ENCODE data around the gene UBE2J2.

Gene UBE2J2

GRCh38 chr1:1318131-1318652 lies 44.5 kb upstream of the UBE2J2 start:
- TF ChIP-seq FOXM1 (IDR thresholded peaks at IDR 0.05; ENCODE audit: borderline replicate concordance, low read depth) (no peak), YY1 (IDR thresholded peaks at IDR 0.05; ENCODE audit: low read depth) (no peak), TEAD4 (IDR thresholded peaks at IDR 0.05) (peak; percentile 34; the same call in 1 of the 2 replicates), TCF12 (IDR thresholded peaks at IDR 0.05; ENCODE audit: low read depth) (no peak; the same call in 1 of the 2 replicates), NFIC (IDR thresholded peaks at IDR 0.05) (peak; percentile 78), EP300 (IDR thresholded peaks at IDR 0.05; ENCODE audit: borderline replicate concordance) (no peak), RAD21 (IDR thresholded peaks at IDR 0.05; ENCODE audit: low read depth) (no peak), CEBPB (IDR thresholded peaks at IDR 0.05) (no peak), TAF1 (IDR thresholded peaks at IDR 0.05; ENCODE audit: low read depth) (no peak), ZBTB7A (IDR thresholded peaks at IDR 0.05; ENCODE audit: low read depth) (no peak), CREB1 (IDR thresholded peaks at IDR 0.05; ENCODE audit: low read depth) (no peak), EGR1 (IDR thresholded peaks at IDR 0.05) (no peak)
- TF ChIP-seq, protein P1, sequence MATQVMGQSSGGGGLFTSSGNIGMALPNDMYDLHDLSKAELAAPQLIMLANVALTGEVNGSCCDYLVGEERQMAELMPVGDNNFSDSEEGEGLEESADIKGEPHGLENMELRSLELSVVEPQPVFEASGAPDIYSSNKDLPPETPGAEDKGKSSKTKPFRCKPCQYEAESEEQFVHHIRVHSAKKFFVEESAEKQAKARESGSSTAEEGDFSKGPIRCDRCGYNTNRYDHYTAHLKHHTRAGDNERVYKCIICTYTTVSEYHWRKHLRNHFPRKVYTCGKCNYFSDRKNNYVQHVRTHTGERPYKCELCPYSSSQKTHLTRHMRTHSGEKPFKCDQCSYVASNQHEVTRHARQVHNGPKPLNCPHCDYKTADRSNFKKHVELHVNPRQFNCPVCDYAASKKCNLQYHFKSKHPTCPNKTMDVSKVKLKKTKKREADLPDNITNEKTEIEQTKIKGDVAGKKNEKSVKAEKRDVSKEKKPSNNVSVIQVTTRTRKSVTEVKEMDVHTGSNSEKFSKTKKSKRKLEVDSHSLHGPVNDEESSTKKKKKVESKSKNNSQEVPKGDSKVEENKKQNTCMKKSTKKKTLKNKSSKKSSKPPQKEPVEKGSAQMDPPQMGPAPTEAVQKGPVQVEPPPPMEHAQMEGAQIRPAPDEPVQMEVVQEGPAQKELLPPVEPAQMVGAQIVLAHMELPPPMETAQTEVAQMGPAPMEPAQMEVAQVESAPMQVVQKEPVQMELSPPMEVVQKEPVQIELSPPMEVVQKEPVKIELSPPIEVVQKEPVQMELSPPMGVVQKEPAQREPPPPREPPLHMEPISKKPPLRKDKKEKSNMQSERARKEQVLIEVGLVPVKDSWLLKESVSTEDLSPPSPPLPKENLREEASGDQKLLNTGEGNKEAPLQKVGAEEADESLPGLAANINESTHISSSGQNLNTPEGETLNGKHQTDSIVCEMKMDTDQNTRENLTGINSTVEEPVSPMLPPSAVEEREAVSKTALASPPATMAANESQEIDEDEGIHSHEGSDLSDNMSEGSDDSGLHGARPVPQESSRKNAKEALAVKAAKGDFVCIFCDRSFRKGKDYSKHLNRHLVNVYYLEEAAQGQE (IDR thresholded peaks at IDR 0.05; ENCODE audit: low read depth): no peak
- TF ChIP-seq, protein P2, sequence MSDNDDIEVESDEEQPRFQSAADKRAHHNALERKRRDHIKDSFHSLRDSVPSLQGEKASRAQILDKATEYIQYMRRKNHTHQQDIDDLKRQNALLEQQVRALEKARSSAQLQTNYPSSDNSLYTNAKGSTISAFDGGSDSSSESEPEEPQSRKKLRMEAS (IDR thresholded peaks at IDR 0.05): peak; percentile 42; the same call in 1 of the 2 replicates
- TF ChIP-seq, protein P3, sequence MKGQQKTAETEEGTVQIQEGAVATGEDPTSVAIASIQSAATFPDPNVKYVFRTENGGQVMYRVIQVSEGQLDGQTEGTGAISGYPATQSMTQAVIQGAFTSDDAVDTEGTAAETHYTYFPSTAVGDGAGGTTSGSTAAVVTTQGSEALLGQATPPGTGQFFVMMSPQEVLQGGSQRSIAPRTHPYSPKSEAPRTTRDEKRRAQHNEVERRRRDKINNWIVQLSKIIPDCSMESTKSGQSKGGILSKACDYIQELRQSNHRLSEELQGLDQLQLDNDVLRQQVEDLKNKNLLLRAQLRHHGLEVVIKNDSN (IDR thresholded peaks at IDR 0.05): no peak

GRCh38 chr1:1317420-1317819 lies 43.8 kb upstream of the UBE2J2 start:
- TF ChIP-seq TAF1 (IDR thresholded peaks at IDR 0.05; ENCODE audit: low read depth): no peak
- no peak for TF ChIP-seq EGR1 (IDR thresholded peaks at IDR 0.05)
- TF ChIP-seq, protein P2 (IDR thresholded peaks at IDR 0.05): no peak
- TF ChIP-seq NFIC (IDR thresholded peaks at IDR 0.05): no peak
- no peak for TF ChIP-seq CEBPB (IDR thresholded peaks at IDR 0.05)
- TF ChIP-seq TCF12 (IDR thresholded peaks at IDR 0.05; ENCODE audit: low read depth): no peak

- TF ChIP-seq FOXM1 (IDR thresholded peaks at IDR 0.05; ENCODE audit: borderline replicate concordance, low read depth) (no peak), EP300 (IDR thresholded peaks at IDR 0.05; ENCODE audit: borderline replicate concordance) (no peak), TAF1 (IDR thresholded peaks at IDR 0.05; ENCODE audit: low read depth) (no peak), NFIC (IDR thresholded peaks at IDR 0.05) (no peak), EGR1 (IDR thresholded peaks at IDR 0.05) (no peak), TCF12 (IDR thresholded peaks at IDR 0.05; ENCODE audit: low read depth) (no peak), YY1 (IDR thresholded peaks at IDR 0.05; ENCODE audit: low read depth) (no peak), ZBTB7A (IDR thresholded peaks at IDR 0.05; ENCODE audit: low read depth) (no peak)
- TF ChIP-seq, protein P1 (IDR thresholded peaks at IDR 0.05; ENCODE audit: low read depth): no peak
- TF ChIP-seq, protein P2 (IDR thresholded peaks at IDR 0.05): no peak
Measured at GRCh38 chr1:1315435-1315954, 41.8 kb upstream of the UBE2J2 start.

DNA sequence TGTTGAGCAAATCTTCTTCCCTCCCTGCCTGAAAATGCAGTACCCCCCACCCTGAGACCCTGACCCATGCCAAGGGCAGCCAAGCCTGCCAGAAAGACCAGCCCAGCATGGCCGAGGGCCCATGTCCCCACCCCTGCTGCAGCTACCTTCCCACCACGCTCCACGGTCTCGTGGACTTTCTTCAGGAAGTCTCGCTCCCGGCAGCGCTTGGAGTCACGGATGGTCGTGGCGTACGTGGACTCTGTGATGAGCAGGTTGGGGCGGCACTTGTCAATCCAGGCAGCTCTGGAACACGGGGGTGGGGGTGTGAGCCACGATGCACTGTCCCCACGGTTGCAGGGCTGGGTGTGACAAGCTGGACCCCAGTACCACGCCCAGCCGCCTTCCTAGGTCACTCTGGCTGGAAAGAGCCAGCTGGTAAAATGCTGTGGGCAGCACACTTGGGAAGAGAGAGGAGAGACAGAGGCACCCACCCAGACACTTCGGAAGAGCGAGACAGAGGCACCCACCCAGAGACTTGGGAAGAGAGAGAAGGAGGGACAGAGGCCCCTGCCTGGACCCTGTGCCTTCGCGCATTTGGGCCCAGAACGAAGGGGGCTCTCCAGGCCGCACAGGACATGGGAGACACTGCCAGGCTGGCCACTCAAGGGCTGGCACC lies 41.2 kb upstream of the UBE2J2 start:
- TF ChIP-seq CREB1 (IDR thresholded peaks at IDR 0.05; ENCODE audit: low read depth) (no peak), ZBTB7A (IDR thresholded peaks at IDR 0.05; ENCODE audit: low read depth) (no peak), YY1 (IDR thresholded peaks at IDR 0.05; ENCODE audit: low read depth) (no peak), TEAD4 (IDR thresholded peaks at IDR 0.05) (no peak), EP300 (IDR thresholded peaks at IDR 0.05; ENCODE audit: borderline replicate concordance) (no peak), TAF1 (IDR thresholded peaks at IDR 0.05; ENCODE audit: low read depth) (no peak), TCF12 (IDR thresholded peaks at IDR 0.05; ENCODE audit: low read depth) (no peak), CEBPB (IDR thresholded peaks at IDR 0.05) (no peak), EGR1 (IDR thresholded peaks at IDR 0.05) (no peak), RAD21 (IDR thresholded peaks at IDR 0.05; ENCODE audit: low read depth) (no peak), NFIC (IDR thresholded peaks at IDR 0.05) (no peak), FOXM1 (IDR thresholded peaks at IDR 0.05; ENCODE audit: borderline replicate concordance, low read depth) (no peak)
- TF ChIP-seq, protein P2 (IDR thresholded peaks at IDR 0.05): no peak
- TF ChIP-seq, protein P1 (IDR thresholded peaks at IDR 0.05; ENCODE audit: low read depth): no peak
- TF ChIP-seq, protein P3 (IDR thresholded peaks at IDR 0.05): no peak
